Fibroblast of gingiva (primary cell): Measurements from ENCODE around the gene TFAP2E.

Experiments
- DNase-seq: peaks from one replicate; pipeline ENCODE4 v3.0.0-alpha.2; 2011; ENCODE audit warnings: low read depth

The TFAP2E gene

DNA sequence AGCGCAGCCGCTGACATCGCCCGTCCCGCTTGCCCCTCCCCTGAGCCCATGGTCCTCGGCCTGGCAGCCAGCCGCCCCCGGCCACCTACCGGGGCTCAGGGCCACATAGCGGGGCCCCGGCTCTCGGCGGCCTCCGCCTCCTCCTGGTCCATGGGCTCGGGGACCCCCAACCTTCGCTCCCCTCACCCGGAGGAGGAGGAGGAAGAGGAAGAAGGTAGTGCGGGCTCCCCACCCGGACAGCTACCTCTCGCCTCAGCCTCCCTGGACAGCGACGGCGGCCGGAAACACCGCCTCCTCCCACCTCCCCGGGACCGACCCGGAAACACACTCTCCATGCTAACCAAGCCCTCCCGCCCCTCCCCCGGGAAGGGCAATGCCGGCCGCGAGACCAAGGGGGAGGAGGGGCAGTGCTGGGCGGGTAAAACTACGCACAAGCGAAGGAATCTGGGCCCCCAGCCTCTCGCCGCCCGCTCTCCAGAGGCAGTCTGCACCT is 15.9 kb upstream of the TFAP2E start, which contains the start of gene KIAA0319L:
Gene KIAA0319L, minus strand, starts transcription at position 286 of the 493 bp plus-strand sequence. CDS start 2,912 bp downstream, outside the sequence.
- peak; percentile 36 for DNase-seq

DNA sequence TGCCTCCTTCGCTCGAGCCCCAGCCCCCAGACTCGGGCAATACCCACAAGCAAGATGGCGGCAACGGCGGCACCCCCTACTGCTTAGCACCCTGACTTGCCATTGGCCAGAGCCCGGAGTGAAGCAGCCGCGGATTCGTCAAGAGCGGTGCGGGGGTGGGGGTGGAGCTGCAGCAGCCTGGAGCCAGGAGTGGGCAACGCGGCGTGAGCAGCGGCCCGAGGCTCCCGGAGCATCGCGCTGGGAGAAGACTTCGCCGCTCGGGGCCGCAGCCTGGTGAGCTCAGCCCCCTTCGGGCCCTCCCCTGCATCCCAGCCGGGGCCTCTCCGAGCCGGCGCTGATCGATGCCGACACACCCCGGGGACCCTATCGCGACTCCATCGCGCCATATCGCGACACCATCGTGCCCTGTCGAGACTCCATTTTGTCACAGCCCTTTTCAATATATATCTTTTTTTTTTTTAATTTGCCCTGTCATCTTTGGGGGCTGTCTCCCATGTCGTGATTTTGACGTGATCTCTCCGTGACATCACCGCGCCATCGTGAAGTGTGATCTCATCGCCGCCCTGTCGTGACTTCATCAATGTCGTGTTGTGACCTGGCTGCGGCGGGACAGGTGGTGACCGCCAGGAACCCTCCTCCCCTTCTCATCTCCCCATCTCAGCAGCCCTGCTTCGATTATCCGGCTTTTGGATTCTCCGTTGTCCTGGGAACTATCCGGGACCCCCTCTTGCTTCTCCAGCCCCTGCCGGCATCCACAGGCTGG is 15.3 kb upstream of the TFAP2E start, which contains the start of gene NCDN:
Gene NCDN, plus strand, starts transcription at position 189 of the 763 bp plus-strand sequence. Its CDS starts 392 bp downstream, at position 581.
- DNase-seq = peak; percentile 96

DNA sequence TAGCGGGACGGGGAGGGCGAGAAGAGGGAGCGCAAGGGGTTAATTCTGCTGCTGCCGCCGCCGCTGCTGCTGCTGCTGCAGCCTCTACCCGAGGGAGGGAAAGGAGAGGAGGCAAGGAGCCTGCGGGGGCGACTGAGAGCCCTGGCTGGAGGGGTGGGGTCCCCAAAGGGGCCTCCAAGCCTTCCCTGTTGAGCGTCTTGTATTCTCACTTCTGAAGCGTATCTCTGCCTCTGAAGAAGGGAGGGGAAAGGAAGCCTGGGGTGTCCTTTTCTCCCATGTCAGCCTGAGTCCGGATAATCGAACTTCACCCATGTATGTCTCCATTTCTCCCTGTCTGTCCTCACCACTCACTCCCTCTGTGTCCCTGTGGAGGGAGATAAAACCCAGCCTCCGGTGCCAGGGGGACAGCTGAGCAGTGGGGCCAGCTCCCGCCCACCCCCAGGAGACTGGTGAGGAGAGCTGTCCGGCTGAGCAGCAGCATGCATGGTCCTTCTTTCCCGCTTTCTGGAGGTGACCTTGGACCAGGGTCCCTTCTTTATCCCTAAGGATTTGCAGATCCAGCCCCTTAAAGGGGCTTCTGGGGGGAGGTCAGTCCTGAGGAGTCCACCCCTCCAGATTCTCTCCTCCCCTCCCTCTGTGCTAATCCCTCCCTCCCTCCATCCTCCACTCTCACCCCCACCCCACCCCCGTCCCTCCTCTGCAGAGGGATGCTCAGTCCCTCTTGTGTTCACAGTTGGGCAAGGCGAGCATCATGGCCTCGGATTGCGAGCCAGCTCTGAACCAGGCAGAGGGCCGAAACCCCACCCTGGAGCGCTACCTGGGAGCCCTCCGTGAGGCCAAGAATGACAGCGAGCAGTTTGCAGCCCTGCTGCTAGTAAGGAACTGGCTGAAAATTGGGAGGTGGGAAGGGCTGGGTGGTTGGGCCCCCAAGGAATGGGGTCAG is 14.5 kb upstream of the TFAP2E start:
- no peak for DNase-seq

DNA sequence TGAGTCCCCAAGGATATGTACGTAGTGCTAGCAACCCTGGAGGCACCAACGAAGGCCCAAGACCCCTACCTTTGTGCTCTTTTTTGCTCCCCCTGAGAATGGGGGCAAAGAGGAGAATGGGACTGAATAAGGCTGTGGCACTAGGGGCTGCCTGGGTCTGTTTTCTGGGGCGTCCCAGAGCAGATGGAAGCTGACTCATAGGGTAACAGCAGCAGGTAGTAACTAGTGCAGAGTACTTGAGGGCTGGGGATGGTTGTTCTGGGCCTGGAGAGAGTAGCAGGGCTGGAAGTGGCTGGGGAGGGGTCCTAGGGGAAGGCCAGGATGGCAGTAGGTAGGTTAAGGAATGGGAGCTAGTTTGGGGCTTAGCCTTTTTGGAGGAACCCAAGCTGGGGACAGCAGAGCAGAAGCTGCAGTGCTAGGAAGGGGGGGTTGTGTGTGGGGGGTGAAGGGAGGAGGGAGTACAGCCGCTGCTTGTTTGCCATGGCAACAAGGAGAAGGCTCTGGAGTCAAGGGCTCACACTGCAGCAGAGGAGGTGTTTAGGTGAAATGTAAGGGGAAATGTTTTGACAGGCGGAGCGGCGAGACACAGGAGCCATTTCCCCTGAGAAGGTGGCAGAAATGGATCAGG is 13.7 kb upstream of the TFAP2E start:
- DNase-seq = no peak

DNA sequence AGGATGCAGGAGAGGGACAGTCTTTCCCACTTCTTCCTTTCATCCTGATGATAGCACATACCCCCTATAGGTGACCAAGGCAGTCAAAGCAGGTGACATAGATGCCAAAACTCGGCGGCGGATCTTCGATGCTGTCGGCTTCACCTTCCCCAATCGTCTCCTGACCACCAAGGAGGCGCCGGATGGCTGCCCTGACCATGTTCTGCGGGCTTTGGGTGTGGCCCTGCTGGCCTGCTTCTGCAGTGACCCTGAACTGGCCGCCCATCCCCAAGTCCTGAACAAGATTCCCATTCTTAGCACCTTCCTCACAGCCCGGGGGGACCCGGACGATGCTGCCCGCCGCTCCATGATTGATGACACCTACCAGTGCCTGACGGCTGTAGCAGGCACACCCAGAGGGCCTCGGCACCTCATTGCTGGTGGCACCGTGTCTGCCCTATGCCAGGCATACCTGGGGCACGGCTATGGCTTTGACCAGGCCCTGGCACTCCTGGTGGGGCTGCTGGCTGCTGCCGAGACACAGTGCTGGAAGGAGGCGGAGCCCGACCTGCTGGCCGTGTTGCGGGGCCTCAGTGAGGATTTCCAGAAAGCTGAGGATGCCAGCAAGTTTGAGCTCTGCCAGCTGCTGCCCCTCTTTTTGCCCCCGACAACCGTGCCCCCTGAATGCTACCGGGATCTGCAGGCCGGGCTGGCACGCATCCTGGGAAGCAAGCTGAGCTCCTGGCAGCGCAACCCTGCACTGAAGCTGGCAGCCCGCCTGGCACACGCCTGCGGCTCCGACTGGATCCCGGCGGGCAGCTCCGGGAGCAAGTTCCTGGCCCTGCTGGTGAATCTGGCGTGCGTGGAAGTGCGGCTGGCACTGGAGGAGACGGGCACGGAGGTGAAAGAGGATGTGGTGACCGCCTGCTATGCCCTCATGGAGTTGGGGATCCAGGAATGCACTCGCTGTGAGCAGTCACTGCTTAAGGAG is 12.6 kb upstream of the TFAP2E start:
- peak; percentile 74 for DNase-seq

DNA sequence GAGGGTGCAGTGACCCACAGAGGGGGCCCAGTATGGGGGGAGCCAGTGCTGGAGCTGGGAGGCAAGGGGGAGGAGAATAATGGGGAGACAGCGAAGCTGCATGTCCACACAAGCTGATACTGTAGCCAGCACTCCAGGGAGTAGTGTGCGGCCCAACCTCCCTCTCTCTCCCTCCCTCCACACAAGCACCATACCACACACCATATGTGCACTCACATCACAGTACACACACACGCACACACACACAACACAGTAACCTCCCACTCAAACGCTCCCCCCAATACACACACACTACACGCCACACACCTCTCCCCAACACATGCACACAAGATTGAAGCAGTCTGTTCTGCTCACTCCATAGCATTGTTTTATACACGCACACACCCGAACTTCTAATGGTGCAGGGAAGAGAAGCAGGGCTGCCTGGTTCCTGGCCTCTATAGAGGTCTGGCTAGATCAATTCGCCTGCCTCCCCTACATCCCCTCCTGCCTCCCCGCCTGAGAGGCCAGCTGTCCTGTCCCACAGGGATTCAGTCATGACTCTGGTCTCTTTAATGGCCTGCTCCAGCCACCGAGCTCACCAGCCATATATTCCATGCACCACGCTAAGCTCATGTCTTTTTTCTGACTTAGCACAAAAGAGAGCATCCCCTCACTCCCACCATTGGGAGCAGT is 11.7 kb upstream of the TFAP2E start:
- DNase-seq = no peak

- DNase-seq = no peak
Measured at GRCh38 chr1:35561972-35562680, 11.0 kb upstream of the TFAP2E start.

- DNase-seq = no peak
Measured at GRCh38 chr1:35563166-35563565, 9.9 kb upstream of the TFAP2E start.

GRCh38 chr1:35564037-35564883 is 8.9 kb upstream of the TFAP2E start:
- peak; percentile 62 for DNase-seq

DNA sequence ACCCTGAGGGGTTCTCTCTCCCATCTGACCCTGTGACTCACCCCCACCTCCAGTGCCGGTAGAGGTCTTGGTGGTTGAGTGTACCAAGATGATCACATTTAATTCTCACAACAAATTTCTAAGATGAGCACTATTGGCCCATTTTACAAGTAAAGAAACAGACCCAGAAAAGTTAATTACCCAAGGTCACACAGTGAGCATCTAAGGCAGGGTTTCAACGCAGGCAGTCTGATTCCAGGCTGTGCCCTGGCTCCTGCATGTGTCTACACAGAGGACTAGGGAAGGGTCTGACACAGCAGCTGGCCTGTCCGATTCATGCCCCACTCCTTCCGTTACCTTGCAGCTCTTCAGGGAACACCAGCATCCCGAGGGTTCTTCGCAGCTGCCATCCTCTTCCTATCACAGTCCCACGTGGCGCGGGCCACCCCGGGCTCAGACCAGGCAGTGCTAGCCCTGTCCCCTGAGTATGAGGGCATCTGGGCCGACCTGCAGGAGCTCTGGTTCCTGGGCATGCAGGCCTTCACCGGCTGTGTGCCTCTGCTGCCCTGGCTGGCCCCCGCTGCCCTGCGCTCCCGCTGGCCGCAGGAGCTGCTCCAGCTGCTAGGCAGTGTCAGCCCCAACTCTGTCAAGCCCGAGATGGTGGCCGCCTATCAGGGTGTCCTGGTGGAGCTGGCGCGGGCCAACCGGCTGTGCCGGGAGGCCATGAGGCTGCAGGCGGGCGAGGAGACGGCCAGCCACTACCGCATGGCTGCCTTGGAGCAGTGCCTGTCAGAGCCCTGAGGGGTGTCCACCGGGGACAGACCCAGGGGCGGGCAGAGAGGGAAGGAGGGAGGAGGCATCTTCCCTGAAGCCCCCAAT is 8.0 kb upstream of the TFAP2E start:
- no peak for DNase-seq

GRCh38 chr1:35565742-35566133 is 7.4 kb upstream of the TFAP2E start:
- no peak for DNase-seq

GRCh38 chr1:35567947-35568558 is 5.1 kb upstream of the TFAP2E start:
- DNase-seq = no peak

DNA sequence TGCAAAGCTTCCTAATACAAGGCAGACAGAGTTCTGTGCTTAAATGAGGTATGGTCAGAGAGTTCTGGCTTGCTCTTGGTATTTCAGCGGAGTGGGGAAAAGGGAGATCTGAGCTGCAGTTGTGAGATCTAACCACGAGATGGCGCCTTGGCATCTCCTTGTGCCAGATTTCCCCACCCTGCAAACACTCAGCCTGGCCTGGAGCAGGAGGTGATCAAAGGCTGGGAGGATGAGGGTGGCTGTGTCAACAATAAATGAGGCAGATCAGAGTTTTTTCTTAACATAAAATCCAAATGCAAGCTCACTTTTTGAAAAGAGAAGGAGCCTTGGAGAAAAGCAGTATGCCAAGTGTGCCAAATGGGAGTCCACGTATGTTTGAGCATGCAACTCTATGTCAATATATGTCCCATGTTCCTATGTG is 4.1 kb upstream of the TFAP2E start:
- peak; percentile 45 for DNase-seq

DNA sequence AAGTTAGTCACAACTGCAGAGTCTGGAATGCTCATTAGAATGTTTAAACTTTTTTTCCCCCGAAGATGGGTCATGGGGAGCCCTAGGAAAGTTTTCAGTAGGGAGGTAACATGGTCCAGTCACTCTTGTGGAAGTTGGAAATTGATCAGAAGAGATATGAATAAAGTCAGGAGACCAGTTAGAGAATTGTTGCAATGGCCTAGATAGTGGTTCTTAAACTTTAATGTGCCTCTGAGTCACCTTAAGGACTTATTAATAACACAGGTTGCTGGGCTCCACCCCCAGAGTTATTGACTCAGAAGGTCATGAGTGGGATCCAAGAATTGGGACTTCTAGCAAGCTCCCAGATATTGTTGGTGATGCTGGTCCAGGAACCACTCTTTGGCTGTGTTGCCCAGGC is 3.2 kb upstream of the TFAP2E start:
- DNase-seq = no peak

DNA sequence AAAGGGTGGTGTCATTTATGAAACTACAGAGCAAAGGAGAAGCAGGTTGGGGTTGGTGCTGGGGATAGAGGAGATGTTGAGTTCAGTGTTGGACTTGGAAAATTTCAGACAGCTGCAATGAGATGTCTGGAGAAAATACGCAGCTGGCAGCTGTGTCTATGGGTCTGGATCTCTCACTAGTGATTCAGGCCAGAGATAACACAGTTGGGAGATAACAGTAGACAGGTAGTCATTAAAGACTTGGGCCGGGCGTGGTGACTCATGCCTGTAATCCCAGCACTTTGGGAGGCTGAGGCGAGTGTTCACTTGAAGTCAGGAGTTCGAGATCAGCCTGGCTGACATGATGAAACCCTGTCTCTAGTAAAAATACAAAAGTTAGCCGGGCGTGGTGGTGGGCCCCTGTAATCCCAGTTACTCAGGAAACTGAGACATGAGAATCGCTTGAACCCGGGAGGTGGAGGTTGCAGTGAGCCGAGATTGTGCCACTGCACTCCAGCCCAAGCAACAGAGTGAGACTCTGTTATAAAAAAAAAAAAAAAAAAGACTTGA is 2.5 kb upstream of the TFAP2E start:
- no peak for DNase-seq

DNA sequence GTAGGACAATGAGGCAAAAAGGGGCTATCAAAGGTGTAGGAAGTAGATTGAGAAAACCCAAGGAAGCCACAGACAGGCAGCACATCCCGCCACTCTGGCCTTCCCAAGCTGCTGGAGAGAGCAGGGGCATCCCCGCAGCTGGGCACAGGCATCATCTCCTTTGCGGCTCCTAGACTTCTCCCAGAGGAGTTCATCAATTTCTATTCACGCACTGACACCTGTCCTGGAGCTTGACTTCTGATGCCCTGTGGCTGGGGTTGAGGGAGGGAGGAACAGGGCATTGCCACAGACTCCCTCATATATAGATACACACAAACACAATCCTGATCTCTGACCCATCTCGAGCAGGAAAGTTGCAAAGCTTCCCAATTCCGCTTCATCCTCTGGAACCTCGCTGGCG is 1.9 kb upstream of the TFAP2E start:
- no peak for DNase-seq

DNA sequence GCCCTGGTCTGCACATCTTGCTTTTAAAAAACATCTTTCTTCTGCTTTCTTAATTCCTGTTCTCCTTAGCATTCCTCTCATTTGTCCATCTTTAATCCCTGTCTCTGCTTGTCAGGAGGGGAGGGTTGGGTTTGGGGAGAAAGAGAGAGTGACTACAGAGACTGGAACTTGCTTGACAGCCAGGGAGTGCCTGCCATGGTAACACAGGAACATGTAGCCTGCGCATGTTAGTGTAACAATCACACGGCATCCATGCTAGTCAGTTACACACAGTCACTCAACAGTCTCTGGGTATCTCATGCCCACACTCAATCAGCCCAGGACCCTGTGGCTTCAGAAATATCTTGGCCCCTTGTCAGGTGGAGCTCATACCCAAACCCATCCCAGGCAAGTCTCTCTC is 818 bp upstream of the TFAP2E start:
- DNase-seq = no peak
